Measurements from ENCODE around the gene B4GALNT1. TPM values are rescaled to one million over a fixed set of nuclear protein-coding genes. Genes with fewer than 3 reads are reported as not detected.

B4GALNT1 gene
- total and polyA plus RNA-seq, 8 donors: 0.04 to 1.1 (median 0.47) TPM; not detected in 1

GRCh38 chr12:57621497-57622292 is 11.3 kb downstream of the B4GALNT1 start:
- peak overlapping the region in 3 of 4 donors; percentile 28 to 50 (median 28) for H3K4me3 ChIP-seq
- ATAC-seq: peak; percentile 87 to 92 (median 92)
- no peak for FAIRE-seq
- intact Hi-C loops (cut with DNase I): loop anchor here in 1 of 3 donors (10.0 kb wide), 1 partner anchor 47 kb away; no protein-coding TSS in a partner anchor
- peaks cover 0 to 21% (median 7%) of the 10 kb centered on the region in 4 donors for H3K27me3 ChIP-seq
- H3K9me3 ChIP-seq: no peaks in the 10 kb centered on the region
- no peaks in the 10 kb centered on the region for H3K36me3 ChIP-seq
- peak; percentile 84 to 91 (median 90) for TF ChIP-seq CTCF (IDR thresholded peaks at IDR 0.05)
- 1% methylated on average over 40 to 49 of the region's 49 CpGs for WGBS, 2 donors
- peaks cover 0 to 3% (median 0%) of the 10 kb centered on the region in 3 donors for H3K4me1 ChIP-seq
- no peak overlapping the region for H3K27ac ChIP-seq
- DNase-seq: peak in 5 of 6 donors; percentile 48 to 89 (median 73)

DNA sequence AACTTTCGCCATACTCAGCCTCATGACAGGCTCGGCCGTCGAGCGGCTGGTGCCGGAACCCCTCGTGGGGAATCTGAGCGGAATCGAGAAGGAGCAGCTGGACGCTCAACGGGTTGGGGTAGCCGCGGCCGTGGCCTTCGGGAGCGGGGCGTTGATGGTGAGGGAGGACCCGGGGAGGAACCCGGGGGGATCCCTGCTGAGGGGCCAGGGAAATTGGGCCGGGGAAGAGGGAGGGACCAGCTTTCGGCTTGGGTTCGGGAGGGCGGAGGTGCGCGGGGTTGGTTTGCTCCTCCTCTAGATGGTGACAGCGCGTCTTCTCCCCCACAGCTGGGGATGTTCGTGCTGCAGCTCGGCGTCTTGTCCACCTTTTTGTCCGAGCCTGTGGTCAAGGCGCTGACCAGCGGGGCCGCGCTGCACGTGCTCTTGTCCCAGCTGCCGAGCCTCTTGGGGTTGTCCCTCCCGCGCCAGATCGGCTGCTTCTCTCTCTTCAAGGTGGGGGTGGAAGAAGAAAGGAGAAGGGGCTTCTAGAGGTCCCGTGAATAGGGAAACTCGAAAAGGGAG is 12.0 kb downstream of the B4GALNT1 start:
- DNase-seq (no peak), ATAC-seq (peak; percentile 10 to 34 (median 33)), FAIRE-seq (no peak)
- TF ChIP-seq CTCF (IDR thresholded peaks at IDR 0.05): no peak
- Histone ChIP-seq H3K27me3 (peaks cover 0 to 14% (median 6%) of the 10 kb centered on the region in 4 donors), H3K4me1 (peaks cover 0 to 3% (median 0%) of the 10 kb centered on the region in 3 donors), H3K9me3 (no peaks in the 10 kb centered on the region), H3K4me3 (peak overlapping the region in 2 of 4 donors; percentile 28 to 50), H3K27ac (no peak overlapping the region), H3K36me3 (no peaks in the 10 kb centered on the region)
- 3 to 6% methylated on average over 42 of the region's 42 CpGs for WGBS, 2 donors
- intact Hi-C loops (cut with DNase I): loop anchor here in 1 of 3 donors (10.0 kb wide), 1 partner anchor 46 kb away; no protein-coding TSS in a partner anchor

GRCh38 chr12:57620245-57620935 is 12.6 kb downstream of the B4GALNT1 start:
- WGBS, 2 donors: 16 to 19% methylated on average over 13 of the region's 13 CpGs
- Histone ChIP-seq H3K4me3 (no peak overlapping the region), H3K9me3 (no peaks in the 10 kb centered on the region), H3K27ac (no peak overlapping the region), H3K36me3 (no peaks in the 10 kb centered on the region), H3K4me1 (peaks cover 0 to 3% (median 0%) of the 10 kb centered on the region in 3 donors), H3K27me3 (peaks cover 0 to 14% (median 6%) of the 10 kb centered on the region in 4 donors)
- ATAC-seq (no peak), FAIRE-seq (no peak), DNase-seq (no peak)
- intact Hi-C loops (cut with DNase I): loop anchor here in 1 of 3 donors (10.0 kb wide), 1 partner anchor 46 kb away; no protein-coding TSS in a partner anchor
- no peak for TF ChIP-seq CTCF (IDR thresholded peaks at IDR 0.05)

DNA sequence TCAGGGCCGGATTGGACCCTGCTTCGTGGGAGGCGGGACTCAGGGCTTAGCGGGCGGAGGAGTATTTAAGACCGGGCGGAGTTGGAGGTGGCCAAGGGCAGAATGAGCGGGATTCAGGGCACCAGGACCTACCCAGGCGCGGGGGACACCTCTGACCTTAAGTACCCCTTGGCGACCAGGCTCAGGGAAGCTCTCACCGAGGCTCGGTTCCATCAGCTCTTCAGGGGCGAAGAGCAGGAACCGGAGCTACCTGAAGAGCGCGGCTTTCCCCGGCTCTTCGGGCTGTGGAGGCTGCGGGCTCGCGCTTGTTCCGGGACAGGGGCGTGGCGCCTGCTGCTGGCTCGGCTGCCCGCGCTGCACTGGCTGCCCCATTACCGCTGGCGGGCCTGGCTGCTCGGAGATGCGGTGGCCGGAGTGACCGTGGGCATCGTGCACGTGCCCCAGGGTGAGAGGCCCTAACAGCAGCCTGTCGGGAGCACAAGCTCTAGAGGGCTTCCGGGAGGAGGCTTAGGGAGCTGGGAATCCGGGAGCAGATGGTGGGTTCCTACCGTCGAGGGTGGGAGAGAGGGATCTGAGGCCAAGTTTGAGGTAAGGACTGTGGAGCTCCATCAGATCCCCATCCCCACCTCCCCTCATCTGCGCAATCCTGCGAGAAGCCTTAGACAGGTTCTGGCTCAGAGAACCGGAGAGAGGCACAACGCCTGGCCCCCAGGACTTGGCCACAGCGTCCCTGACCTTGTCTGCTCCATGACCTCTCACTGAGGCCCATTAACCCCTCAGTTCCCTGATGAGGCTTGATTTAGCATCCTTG is 13.4 kb downstream of the B4GALNT1 start:
- intact Hi-C loops (cut with DNase I): loop anchor here in 2 of 3 donors (2.0 to 10.0 kb wide), 2 partner anchors 39 to 45 kb away; no protein-coding TSS in a partner anchor
- no peak for FAIRE-seq
- TF ChIP-seq CTCF (IDR thresholded peaks at IDR 0.05): no peak
- Histone ChIP-seq H3K36me3 (no peaks in the 10 kb centered on the region), H3K27me3 (peaks cover 0 to 14% (median 6%) of the 10 kb centered on the region in 4 donors), H3K27ac (no peak overlapping the region), H3K4me3 (peak overlapping the region in 1 of 4 donors; percentile 10), H3K4me1 (peaks cover 0 to 3% (median 0%) of the 10 kb centered on the region in 3 donors), H3K9me3 (no peaks in the 10 kb centered on the region)
- 13 to 16% methylated on average over 46 of the region's 46 CpGs for WGBS, 2 donors
- peak in 2 of 6 donors; percentile 54 to 74 for DNase-seq
- ATAC-seq: peak in 3 of 4 donors; percentile 31 to 64 (median 49)
